GF-D8 (cell line): ENCODE measurements around the gene KLK14.

Experiments
- DNase-seq: peaks from one replicate; lab custom pipeline; 2025; lab: John Stamatoyannopoulos, UW

Gene KLK14, protein sequence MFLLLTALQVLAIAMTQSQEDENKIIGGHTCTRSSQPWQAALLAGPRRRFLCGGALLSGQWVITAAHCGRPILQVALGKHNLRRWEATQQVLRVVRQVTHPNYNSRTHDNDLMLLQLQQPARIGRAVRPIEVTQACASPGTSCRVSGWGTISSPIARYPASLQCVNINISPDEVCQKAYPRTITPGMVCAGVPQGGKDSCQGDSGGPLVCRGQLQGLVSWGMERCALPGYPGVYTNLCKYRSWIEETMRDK

DNA sequence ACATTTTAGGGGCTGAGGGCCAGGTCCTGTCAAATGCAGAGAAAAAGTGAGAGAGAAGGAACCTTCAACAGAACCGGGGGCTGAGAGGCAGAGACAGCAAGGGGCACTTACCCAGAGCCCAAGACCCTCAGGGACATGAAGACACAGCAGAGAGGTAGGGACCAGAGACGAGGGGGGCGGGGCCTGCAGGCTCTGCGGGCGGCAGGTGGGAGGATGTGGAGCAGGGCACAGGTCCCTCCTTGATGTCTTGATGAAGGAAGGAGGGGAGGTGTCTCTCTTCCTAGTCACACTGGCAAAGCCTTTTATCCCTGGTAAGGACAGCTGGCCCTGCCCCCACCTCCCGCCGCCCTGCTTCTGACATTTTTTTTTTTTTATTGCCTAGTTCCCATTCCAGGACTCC, at the start of gene KLK14:
KLK14 (minus strand) TSS at position 277 of the 400 bp plus-strand sequence; CDS start at position 4, 273 bp downstream.
- DNase-seq, result no peak

DNA sequence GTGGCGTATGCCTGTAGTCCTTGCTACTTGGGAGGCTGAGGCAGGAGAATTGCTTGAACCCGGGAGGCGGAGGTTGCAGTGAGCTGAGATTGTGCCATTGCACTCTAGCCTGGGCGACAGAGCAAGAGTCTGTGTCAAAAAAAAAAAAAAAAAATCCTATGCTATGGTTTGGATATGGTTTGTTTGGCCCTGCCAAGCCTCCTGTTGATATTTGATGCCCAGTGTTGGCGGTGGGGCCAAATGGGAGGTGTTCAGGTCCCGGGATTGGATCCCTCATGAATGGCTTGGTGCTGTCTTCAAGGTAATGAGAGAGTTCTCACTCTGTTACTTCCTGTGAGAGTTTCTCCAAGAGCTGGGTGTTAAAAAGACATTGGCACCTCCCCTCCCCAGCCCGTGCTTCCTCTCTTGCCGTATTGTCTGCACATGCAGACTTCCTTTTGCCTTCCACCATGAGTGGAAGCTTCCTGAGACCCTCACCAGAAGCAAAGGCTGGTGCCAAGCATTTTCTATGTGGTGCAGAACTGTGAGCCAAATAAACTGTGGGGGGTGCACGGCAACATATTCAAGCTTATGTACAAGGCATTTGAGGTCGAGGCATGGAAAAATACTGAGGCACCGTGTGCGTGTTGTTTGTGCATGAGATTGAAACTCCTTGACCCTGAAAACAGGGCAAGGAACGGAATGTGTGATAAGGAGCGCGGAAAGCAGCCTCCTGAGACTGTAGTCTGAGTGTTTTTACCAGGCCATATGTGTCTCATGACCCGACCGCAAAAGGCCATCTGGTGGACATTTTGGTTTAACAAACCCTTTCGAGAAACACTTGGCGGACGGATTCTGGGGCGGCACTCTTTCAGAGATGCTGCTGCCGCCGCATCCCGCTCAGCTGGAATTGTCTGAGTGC, 49.3 kb upstream of the KLK14 start:
- DNase-seq, result peak; percentile 55

DNA sequence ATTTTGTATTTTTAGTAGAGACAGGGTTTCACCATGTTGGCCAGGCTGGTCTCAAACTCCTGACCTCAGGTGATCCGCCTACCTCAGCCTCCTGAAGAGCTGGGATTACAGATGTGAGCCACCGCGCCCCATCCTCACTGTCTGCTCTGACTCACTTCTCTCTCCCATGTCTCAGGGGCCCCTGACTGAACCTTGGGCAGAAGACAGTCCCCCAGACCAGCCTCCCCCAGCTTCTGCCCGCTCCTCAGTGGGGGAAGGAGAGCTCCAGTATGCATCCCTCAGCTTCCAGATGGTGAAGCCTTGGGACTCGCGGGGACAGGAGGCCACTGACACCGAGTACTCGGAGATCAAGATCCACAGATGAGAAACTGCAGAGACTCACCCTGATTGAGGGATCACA, 47.0 kb upstream of the KLK14 start:
- DNase-seq, result no peak

DNA sequence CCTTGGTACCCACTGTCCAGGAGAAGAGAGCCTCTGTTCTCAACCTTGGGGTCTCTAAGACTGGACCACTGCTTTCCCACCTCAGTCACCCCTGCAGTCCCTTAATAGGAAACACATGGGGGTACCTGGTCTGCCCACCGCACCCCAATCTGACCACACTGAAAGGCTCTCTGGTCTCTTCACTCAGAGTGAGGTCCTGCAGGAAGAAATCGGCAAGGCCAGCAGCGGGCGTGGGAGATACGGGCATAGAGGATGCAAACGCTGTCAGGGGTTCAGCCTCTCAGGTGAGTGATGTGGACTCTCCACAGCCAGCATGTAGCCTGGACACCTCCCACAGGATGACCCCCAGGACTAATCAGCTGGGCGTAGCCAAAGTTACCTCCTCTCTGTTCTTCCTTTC, 45.5 kb upstream of the KLK14 start:
- DNase-seq, result no peak

DNA sequence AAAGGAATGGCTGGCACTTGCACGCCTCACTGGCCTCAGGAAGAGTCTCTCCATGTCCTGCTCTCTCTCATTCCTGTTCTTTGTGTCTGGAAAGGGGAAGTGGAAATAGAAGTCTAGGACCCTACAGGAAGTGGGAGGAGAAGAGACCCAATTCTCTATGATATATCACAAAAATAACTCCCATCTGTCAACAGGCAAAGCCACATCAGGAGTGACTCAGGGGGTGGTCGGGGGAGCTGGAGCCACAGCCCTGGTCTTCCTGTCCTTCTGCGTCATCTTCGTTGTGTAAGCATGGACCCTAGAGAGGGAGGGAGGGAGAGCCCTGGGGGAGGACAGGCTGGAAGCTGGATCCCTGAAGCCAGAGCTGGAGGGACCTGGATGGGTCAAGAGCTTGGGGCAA, 45.1 kb upstream of the KLK14 start:
- DNase-seq, result peak; percentile 30

DNA sequence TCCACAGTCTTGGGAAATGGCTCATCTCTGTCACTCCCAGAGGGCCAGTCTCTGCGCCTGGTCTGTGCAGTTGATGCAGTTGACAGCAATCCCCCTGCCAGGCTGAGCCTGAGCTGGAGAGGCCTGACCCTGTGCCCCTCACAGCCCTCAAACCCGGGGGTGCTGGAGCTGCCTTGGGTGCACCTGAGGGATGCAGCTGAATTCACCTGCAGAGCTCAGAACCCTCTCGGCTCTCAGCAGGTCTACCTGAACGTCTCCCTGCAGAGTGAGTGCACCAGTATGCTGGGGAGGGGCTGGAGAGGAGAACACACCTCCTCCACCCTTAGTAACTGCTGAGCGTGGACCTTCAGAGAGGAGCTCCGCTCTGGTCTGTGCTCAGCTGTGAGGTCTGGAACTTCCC, 44.3 kb upstream of the KLK14 start:
- no peak for DNase-seq

DNA sequence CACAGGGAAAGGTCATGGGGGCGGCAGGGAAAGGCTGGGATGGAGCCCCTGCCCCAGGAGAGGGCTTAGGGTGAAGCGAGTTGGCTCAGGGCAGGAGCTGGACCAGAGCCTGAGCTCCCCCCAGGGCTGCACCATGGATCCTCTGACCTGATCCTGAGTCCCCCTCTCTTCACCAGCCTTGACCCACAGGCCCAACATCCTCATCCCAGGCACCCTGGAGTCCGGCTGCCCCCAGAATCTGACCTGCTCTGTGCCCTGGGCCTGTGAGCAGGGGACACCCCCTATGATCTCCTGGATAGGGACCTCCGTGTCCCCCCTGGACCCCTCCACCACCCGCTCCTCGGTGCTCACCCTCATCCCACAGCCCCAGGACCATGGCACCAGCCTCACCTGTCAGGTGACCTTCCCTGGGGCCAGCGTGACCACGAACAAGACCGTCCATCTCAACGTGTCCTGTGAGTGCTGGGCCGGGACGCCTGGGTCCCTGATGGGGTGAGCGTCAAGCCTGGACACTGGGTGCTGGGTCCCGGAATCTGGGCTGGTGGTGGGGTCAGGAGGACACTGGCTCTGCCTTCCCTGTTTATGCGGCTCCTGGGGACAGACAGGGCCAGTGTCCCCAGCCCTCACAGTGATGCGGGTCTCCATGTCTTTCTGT, 42.9 kb upstream of the KLK14 start:
- no peak for DNase-seq

DNA sequence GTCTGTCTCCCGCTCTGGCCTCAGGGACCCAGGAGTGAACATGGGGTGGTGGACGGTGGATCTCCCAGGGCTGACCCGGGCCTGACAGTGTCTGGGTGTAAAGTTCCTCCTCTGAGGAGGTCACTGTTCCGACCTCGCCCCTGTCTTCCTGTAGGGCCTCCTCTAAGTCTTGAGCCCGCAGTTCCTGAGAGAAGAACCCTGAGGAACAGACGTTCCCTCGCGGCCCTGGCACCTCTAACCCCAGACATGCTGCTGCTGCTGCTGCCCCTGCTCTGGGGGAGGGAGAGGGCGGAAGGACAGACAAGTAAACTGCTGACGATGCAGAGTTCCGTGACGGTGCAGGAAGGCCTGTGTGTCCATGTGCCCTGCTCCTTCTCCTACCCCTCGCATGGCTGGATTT, 42.0 kb upstream of the KLK14 start, which contains the start of gene SIGLEC9:
SIGLEC9 (plus strand) TSS at position 178 of the 400 bp plus-strand sequence; CDS start at position 247, 69 bp downstream.
- DNase-seq, result no peak

DNA sequence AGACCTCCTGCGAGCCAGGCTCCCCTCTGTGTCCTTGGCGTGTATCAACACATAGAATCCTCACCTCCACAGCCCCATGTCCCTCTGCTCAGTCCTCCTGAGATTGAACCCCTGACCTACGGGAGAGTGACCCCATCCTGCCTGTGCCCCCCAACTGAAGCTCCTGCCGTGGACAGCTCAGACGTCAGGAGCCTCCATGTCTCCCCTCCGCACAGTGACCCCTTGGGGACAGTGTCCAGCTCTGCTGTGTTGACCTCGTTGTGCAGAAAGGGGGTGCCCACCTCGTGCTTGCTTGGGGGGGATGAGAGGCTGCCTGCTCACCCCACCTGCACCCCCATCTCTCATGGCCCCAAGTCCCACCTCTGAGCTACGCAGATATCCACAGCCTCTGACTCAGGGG, 41.5 kb upstream of the KLK14 start:
- no peak for DNase-seq

DNA sequence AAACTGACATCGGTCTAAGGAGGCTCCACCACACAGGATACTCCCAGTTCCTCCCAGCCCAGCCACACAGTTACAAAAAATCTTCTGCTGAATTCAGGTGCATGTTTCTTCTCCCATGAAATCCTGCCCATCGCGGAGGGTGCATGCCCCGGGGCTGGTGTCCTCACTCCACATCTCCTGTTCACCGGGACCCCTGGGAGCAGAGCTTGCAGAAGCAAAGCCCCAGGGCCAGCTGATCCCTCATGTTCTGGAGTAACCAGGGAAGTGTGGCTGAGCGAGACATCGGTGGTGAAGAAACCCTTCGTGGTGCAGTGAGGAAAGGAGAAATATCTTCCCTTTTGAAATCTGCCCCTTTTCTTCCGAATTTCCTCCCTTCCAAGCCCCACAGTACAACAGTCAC, 41.1 kb upstream of the KLK14 start:
- DNase-seq, result no peak

DNA sequence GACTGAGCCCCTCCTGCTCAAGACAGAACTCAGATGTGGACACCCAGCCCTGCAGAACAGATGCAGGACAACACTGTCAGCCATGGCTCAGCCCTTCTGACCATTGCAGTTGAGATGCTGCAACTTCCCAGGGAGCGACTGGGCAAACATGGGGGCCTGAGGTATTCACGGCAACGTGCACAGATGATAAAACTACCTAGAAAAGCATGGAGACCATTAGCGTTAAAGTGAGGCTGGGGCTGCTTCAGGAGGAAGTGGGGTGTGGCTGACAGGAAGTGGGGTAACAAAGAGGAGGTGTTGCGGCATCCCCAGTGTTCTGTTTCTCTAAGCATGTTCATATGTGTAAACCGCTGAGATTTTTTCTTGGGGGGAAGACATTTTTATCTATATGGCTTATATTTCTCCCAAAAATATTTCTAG, 40.7 kb upstream of the KLK14 start:
- DNase-seq, result peak; percentile 8

DNA sequence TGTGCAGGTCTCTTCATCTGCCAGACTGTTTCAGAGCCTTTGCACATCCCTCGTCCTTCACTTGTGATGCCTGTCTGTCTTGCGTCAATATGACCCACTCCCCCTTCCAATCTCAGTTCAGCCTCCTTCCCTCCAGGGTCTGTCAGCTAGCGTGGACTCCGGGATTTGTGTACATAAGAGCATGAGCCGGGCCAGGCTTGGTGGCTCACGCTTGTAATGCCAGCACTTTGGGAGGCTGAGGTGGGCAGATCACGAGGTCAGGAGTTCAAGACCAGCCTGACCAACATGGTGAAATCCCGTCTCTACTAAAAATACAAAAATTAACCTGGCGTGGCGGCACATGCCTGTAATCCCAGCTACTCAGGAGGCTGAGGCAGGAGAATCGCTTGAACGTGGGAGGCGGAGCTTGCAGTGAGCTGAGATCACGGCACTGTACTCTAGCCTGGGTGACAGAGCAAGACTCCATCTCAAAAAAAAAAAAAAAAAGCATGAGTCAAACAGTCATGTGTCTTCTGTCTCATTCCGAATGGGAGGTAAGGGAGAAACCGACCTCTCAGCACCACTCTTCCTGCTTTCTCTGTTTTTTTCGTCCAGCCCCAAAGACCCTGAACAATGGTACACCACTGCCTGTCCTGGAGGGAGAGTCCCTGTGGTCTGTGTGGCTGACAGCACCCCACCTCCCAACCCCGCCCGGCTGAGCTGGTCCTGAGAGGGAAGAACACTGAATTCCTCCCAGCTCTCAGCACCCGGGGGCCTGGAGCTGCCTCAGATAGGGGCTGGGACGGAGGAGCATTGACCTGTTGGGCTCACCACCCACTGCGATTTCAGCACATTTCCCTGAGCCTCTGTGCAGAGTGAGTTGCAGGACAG, 39.7 kb upstream of the KLK14 start:
- no peak for DNase-seq

DNA sequence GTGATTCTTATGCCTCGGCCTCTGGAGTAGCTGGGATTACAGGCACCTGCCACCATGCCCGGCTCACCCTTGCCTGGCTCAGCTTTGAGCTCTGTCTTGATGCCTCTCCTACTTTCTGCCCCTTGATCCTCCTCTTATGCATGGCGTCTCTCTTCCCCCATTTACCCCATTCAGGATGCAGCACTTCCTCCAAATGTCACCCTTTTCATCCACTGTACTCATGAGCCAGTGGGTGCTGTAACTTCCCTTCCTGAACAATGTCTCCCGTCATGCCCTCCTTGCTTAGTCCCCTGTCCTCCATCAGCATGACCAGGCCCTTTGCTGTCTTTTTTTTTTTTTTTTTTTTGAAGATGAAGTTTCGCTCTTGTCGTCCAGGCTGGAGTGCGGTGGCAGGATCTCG, 38.6 kb upstream of the KLK14 start:
- DNase-seq, result no peak

DNA sequence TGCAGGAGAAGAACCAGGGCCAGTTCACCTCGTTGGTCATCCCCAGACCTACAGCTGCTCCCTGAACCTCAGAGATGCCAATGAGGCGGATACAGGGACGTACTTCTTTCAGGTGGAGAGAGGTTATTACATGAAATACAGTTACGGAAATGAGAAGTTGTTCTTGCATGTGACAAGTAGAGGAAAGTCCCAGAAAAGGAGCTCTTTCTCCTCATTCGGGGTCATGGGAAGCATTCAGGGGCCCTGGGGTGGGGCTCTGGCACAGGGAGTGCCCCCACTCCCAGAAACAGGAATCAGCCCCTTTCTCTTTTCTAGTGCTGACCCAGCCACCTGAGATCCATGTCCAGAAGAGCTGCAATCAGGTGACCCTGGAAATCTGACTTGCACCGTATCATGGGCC, 37.5 kb upstream of the KLK14 start:
- DNase-seq, result no peak

DNA sequence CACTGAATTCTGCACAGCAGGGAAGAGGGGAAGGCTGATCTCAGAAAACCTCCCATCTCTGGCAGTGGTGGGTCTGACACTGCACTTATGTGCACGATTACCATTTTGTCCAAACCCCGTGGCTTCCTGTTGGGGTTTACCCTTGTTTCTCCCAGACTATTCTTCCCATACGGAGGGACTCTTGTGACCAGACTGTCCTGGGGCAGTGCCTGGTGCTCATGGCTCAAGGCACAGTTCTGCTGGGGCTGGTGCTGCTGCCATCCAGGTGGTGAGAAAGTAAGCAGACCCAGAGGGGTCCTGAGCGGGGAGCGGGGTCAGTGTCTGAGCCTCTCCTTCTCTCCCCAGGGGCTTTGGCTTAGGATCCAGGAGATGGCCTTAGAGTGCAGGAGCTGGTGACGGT, 36.9 kb upstream of the KLK14 start:
- no peak for DNase-seq

DNA sequence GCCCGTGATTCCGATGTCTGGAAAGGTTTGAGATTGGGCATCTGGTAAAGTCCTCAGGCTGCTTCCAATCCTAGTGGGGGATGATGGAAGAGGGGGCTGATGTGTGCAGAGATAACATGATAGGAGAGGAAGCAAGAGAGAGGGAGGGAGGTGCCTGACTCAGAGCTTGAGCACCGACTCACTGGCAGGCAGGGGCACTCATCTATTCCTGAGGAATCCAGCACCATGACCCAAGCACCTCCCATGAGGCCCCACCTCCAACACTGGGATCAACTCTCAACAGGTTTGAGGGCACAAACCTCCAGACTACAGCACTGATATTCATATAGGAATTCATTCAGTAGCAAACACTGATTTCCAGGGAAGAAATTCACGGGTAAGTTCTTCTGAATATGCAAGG, 36.4 kb upstream of the KLK14 start:
- DNase-seq, result no peak

DNA sequence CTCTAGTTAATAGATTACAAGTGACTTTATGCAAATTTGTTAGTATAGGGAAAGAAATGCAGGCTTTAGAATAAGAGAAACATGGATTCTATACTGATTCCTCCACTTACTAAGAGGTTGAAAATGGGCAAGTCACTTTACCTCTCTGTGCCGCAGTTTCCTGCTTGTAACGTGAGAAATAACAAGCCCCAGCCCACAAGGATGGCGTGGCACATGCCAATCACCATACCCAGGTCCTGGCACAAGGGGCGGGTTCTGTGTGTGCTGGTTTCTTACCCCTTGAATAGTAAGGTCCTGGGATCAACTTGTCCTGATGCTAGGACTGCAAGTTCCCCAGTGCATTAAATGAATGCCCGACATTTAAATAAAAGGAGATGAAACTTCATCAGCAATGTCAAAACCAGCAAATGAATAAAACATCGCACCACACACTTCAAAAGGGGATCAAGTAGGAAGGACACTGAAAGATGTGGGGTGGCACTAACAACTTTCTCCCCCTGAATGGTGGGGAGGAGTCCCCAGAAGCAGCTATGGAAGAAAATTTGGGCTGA, 34.1 kb upstream of the KLK14 start:
- no peak for DNase-seq

DNA sequence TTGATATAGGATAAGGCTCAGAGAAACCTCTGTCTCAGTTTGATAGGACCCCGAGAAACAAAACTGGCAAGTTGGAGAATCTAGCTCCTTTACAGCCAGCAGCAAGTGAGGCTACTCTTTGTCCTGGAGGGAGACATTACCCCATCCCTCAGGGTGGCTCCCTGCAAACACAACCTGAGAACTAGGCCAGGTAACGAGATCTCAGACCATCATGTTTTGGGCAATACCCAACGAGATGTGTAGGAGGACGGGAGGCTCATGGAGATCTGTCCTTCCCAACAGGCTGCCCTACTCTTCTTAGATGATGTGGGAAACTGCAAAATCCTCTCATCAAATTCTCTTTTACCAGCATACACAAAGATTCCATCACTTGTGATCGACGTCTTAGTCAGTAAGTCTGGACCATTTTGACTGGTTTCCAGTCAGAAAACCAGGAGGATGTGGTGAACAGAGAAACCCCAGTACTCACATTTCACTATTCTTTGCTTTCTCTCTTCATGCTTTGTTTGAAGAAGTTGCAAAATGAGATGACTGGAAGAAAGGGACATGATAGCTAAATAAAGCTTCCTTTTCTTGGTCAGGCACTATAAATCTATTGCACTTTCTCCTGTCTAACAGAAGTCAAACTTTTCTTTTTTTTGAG, 31.5 kb upstream of the KLK14 start:
- no peak for DNase-seq

DNA sequence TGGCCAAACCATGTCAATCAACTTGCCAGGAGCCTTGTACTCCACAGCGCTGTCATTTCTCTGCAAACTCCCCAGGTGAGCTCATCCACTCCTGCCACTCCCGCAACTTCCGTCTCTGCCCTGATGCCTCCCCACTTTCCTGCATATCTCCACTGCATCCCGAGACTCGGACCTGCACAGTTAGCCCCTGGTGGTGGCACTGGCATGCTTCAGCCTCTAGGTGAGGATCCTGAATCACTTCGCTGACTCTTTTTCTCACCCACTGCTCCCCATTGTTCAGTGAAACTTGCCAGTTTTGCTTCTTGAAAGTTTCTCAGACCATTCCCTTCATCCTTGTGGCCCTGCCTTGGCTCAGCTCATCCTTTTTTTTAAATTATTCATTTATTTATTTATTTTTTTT, 28.9 kb upstream of the KLK14 start:
- DNase-seq, result no peak

DNA sequence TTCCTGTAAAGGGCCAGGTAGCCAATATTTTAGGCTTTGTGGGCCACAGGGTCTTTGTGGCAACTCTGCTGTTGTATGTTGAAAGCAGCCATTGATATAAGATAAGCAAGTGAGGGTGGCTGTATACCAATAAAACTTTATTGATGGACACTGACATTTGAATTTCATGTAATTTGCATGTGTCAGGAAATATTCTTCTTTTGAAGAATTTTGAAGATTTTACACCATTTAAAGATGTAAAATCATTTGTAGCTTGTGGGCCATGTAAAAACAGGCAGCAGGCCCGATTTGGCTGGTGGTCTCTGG, 27.9 kb upstream of the KLK14 start:
- no peak for DNase-seq

DNA sequence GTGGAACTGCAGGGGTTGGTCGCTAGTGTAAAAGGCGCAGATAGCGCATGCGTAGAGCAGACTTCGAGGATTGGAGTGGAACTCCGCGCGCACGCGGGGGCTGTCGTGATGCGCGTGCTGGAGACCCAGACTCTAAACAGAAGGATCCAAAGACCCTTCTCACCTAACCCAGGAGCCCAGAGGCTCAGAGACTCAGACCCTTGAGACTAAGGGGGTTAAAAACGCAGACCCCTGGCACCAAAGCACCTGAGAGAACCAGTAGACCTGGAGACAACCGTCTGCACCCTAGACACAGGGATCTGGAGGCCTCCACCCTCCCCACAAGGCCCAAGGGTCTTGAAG, 26.1 kb upstream of the KLK14 start:
- no peak for DNase-seq
